K562 (cell line): Measurements from ENCODE around the gene PALM3. TPM values are rescaled to one million over a fixed set of nuclear protein-coding genes. Genes with fewer than 3 reads are reported as not detected.
"Not testable (repeated sequence)": the region's sequence is repeated elsewhere in the genome, so short reads cannot be mapped to it uniquely, and the experiment has no call there.

ENCODE experiments used
- ARID1B ChIP-seq: fragments of 450-650 bp; IDR thresholded peaks from 2 replicates; pipeline ENCODE4 v1.6.1; 2016; ENCODE audit warnings: antibody characterized with exemption, mild to moderate bottlenecking, inconsistent platforms
- BCOR ChIP-seq: fragments of 450-650 bp; IDR thresholded peaks from 2 replicates; pipeline ENCODE4 v1.6.1; 2016
- CTBP1 ChIP-seq: fragments of 450-650 bp; IDR thresholded peaks from 2 replicates; pipeline ENCODE4 v1.6.1; 2016; ENCODE audit warnings: borderline replicate concordance
- ETV1 ChIP-seq: fragments of 450-650 bp; conservative IDR thresholded peaks from 2 replicates; pipeline ENCODE4 v1.6.1; 2016; ENCODE audit warnings: missing genetic modification characterization, control low read depth, low read depth, missing compliant biosample characterization
- HDAC2 ChIP-seq: fragments of 450-650 bp; IDR thresholded peaks from 2 replicates; pipeline ENCODE4 v1.6.1; 2016; ENCODE audit warnings: mild to moderate bottlenecking
- KDM1A ChIP-seq, 2 experiments: fragments of 450-650 bp; IDR thresholded peaks; 2 replicates each; pipeline ENCODE4 v1.6.1; 2016; ENCODE audit warnings: mild to moderate bottlenecking in 2 of 2
- L3MBTL2 ChIP-seq: fragments of 450-650 bp; IDR thresholded peaks from 2 replicates; pipeline ENCODE4 v1.6.1; 2016; ENCODE audit warnings: mild to moderate bottlenecking, moderate library complexity
- LARP7 ChIP-seq: fragments of 450-650 bp; IDR thresholded peaks from 2 replicates; pipeline ENCODE4 v1.6.1; 2016
- RAD21 ChIP-seq, 2 experiments: fragments of 250-450 bp in 1 of 2; fragments of 450-650 bp in 1 of 2; sonication (Bioruptor Pico) in 1 of 2; formaldehyde crosslinking in 1 of 2; IDR thresholded peaks in 1 of 2; conservative IDR thresholded peaks in 1 of 2; 2 replicates each; pipeline versions ENCODE4 v1.4.0 to v1.8.0; 2020 to 2022; ENCODE audit warnings: mild to moderate bottlenecking in 2 of 2, moderate library complexity in 1 of 2
- RFX1 ChIP-seq: fragments of 450-650 bp; IDR thresholded peaks from 2 replicates; pipeline ENCODE4 v1.6.1; 2016; ENCODE audit warnings: mild to moderate bottlenecking, moderate library complexity
- SMARCA4 ChIP-seq: fragments of 450-650 bp; IDR thresholded peaks from 2 replicates; pipeline ENCODE4 v1.6.1; 2016
- TOE1 ChIP-seq, 2 experiments: fragments of 450-650 bp in 1 of 2; sonication (generic) in 1 of 2; formaldehyde crosslinking in 1 of 2; IDR thresholded peaks; 2 replicates each; pipeline versions ENCODE4 v1.7.1 to v1.8.0; 2016 to 2022; ENCODE audit warnings: borderline replicate concordance in 2 of 2, mild to moderate bottlenecking in 2 of 2, antibody characterized with exemption in 1 of 2, inconsistent platforms in 1 of 2, low read depth in 1 of 2, missing genetic modification reagents in 1 of 2, moderate library complexity in 1 of 2
- polyA plus RNA-seq, 8 experiments: library from polyadenylated mRNA; depleted of rRNA in 4 of 8; stranded (reverse) in 5 of 8; unstranded in 3 of 8; fragments of >200 nt; fragmentation: Nextera tagmentation in 2 of 8; fragmentation: Illumina TruSeq in 1 of 8; extraction: Ambion mirVana in 2 of 8; extraction: Trizol in 1 of 8; gene quantifications; 2 replicates each; pipeline versions ENCODE4 v1.2.1 to v1.2.3, GENCODE V29; 2011 to 2014; ENCODE audit warnings: inconsistent platforms in 1 of 8, missing spikeins in 1 of 8
- total RNA-seq, 7 experiments: library from RNA; depleted of rRNA in 6 of 7; stranded (reverse); fragments of >200 nt in 6 of 7; fragmentation: Illumina TruSeq in 2 of 7; extraction: Trizol in 2 of 7; gene quantifications; 2 replicates each; pipeline versions ENCODE4 v1.2.1 to v1.2.3, GENCODE V29; 2011 to 2021; ENCODE audit warnings: low replicate concordance in 1 of 7
- TF ChIP-seq, protein P1 (sequence below): sonication (generic); formaldehyde crosslinking; IDR thresholded peaks from 2 replicates; pipeline ENCODE4 v1.8.0; 2022; ENCODE audit warnings: missing genetic modification reagents, mild to moderate bottlenecking, moderate library complexity, borderline replicate concordance
- TF ChIP-seq, protein P2 (sequence below): fragments of 450-650 bp; IDR thresholded peaks from 2 replicates; pipeline ENCODE4 v1.6.1; 2016
- TF ChIP-seq, protein P3 (sequence below): fragments of 450-650 bp; IDR thresholded peaks from 2 replicates; pipeline ENCODE4 v1.6.1; 2016; ENCODE audit warnings: antibody characterized with exemption
- TF ChIP-seq, protein P4 (sequence below): fragments of 450-650 bp; conservative IDR thresholded peaks from 2 replicates; pipeline ENCODE4 v1.6.1; 2016; ENCODE audit warnings: missing genetic modification characterization, low read depth, mild to moderate bottlenecking, missing compliant biosample characterization, moderate library complexity

The PALM3 gene
- total and polyA plus RNA-seq, 9 of the 15 experiments (the other 6 are each of a cell fraction or from before 2014, with no cell fraction given): 0.07 to 9.3 (median 3.3) TPM

DNA sequence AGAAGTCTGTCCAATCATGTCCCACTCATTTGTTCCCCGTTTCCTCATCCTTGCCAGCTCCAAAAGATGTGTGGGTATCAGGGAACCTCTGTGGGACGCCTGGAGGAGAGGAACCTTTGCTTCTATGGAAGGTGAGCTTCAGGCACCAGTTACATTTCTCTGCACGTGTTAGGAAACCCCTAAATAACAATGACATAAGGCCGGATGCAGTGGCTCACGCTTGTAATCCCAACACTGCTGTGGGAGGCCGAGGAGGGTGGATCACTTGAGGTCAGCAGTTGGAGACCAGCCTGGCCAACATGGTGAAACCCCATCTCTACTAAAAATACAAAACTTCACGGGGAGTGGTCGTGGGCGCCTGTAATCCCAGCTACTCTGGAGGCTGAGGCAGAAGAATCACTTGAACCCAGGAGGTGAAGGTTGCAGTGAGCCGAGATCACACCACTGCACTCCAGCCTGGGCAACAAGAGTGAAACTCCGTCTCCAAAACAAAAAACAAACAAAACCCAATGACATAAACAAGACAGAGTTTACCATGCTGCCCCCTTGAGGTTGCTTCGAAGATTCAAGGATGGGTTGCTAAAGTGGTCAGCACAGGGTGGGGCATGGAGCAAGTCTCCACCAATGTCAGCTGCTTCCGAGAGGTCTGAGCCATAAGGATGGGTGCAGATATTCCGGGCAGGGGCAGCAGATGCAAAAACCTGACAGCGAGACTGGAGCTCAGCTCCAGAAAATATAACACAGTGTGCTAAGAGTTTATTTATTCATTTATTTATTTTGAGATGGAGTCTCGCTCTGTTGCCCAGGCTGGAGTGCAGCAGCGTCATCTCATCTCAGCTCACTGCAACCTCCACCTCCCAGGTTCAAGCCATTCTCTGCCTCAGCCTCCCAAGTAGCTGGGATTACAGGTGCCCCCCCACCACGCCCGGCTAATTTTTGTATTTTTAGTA is 18.9 kb downstream of the PALM3 start (continued):
- TF ChIP-seq, protein P1, sequence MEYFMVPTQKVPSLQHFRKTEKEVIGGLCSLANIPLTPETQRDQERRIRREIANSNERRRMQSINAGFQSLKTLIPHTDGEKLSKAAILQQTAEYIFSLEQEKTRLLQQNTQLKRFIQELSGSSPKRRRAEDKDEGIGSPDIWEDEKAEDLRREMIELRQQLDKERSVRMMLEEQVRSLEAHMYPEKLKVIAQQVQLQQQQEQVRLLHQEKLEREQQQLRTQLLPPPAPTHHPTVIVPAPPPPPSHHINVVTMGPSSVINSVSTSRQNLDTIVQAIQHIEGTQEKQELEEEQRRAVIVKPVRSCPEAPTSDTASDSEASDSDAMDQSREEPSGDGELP: 0 out of 2 replicates have a peak, but pooled peaks have one; percentile 28
- TF ChIP-seq, protein P2, sequence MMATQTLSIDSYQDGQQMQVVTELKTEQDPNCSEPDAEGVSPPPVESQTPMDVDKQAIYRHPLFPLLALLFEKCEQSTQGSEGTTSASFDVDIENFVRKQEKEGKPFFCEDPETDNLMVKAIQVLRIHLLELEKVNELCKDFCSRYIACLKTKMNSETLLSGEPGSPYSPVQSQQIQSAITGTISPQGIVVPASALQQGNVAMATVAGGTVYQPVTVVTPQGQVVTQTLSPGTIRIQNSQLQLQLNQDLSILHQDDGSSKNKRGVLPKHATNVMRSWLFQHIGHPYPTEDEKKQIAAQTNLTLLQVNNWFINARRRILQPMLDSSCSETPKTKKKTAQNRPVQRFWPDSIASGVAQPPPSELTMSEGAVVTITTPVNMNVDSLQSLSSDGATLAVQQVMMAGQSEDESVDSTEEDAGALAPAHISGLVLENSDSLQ: peak; percentile 20; the same call in 1 of the 2 replicates
- TF ChIP-seq SMARCA4: peak; percentile 59; the same call in 1 of the 2 replicates
- peak; percentile 52; the same call in 1 of the 2 replicates for TF ChIP-seq ETV1
- TF ChIP-seq CTBP1: peak; percentile 30; the same call in 1 of the 2 replicates
- TF ChIP-seq ARID1B: peak; percentile 63
- TF ChIP-seq, protein P3, sequence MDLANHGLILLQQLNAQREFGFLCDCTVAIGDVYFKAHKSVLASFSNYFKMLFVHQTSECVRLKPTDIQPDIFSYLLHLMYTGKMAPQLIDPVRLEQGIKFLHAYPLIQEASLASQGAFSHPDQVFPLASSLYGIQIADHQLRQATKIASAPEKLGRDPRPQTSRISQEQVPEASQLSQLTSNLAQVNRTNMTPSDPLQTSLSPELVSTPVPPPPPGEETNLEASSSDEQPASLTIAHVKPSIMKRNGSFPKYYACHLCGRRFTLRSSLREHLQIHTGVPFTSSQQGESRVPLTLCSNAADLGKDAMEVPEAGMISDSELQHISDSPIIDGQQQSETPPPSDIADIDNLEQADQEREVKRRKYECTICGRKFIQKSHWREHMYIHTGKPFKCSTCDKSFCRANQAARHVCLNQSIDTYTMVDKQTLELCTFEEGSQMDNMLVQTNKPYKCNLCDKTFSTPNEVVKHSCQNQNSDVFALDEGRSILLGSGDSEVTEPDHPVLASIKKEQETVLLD: peak; percentile 63; the same call in 1 of the 2 replicates
- peak; percentile 60; the same call in 1 of the 2 replicates for TF ChIP-seq BCOR
- TF ChIP-seq TOE1 (IDR thresholded peaks at IDR 0.05; ENCODE audit: borderline replicate concordance): peak; percentile 65; the same call in 1 of the 2 replicates
- TF ChIP-seq TOE1 (CRISPR knock-in tag; IDR thresholded peaks at IDR 0.05; ENCODE audit: borderline replicate concordance, low read depth): not testable (repeated sequence)
- TF ChIP-seq KDM1A (IDR thresholded peaks at IDR 0.05): peak in 1 of 2 experiments; percentile 19; a peak in 1 of 4 replicates
- TF ChIP-seq RAD21 (CRISPR knock-in tag; conservative IDR thresholded peaks at IDR 0.05 in 1 of 2, IDR thresholded peaks at IDR 0.05 in 1 of 2): peak; percentile 50 to 68
- TF ChIP-seq, protein P4, sequence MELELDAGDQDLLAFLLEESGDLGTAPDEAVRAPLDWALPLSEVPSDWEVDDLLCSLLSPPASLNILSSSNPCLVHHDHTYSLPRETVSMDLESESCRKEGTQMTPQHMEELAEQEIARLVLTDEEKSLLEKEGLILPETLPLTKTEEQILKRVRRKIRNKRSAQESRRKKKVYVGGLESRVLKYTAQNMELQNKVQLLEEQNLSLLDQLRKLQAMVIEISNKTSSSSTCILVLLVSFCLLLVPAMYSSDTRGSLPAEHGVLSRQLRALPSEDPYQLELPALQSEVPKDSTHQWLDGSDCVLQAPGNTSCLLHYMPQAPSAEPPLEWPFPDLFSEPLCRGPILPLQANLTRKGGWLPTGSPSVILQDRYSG (tag): 0 out of 2 replicates have a peak, but pooled peaks have one; percentile 51
- TF ChIP-seq RFX1: peak; percentile 78
- TF ChIP-seq LARP7: peak; percentile 34; the same call in 1 of the 2 replicates
- 0 out of 2 replicates have a peak, but pooled peaks have one; percentile 23 for TF ChIP-seq L3MBTL2
- peak; percentile 53; the same call in 1 of the 2 replicates for TF ChIP-seq HDAC2
